Measurements from ENCODE around the gene ENTREP1.

- TF ChIP-seq EZH2phosphoT487 (IDR thresholded peaks at IDR 0.05; ENCODE audit: borderline replicate concordance, low read depth, low read length) (no peak), CTCF (conservative IDR thresholded peaks at IDR 0.05; ENCODE audit: low read length) (no peak)
These were observed 45.8 kb upstream of the ENTREP1 start for GRCh38 chr9:69279084-69279731.
